Measurements from ENCODE around the gene BEGAIN. TPM values are rescaled to one million over a fixed set of nuclear protein-coding genes. Genes with fewer than 3 reads are reported as not detected.
"Not testable (repeated sequence)": the region's sequence is repeated elsewhere in the genome, so short reads cannot be mapped to it uniquely, and the experiment has no call there.

Gene BEGAIN
- polyA plus RNA-seq, 1 experiment: 0.16 TPM

GRCh38 chr14:100523843-100524169 lies 63.4 kb downstream of the BEGAIN start:
- ChIA-PET POLR2A (no interaction called here), CTCF (no interaction called here)
- Histone ChIP-seq H3K27ac (ENCODE audit: low read depth, low read length) (no peak overlapping the region), H3K27me3 (ENCODE audit: control insufficient read depth, insufficient read depth, low read length) (no peaks in the 10 kb centered on the region), H3K9me3 (ENCODE audit: control insufficient read depth, insufficient read depth, low read length) (no peaks in the 10 kb centered on the region), H3K4me3 (ENCODE audit: low read depth, low read length) (no peak overlapping the region)
- no peak for DNase-seq (ENCODE audit: low read depth, low spot score)
- no peak for TF ChIP-seq CTCF (IDR thresholded peaks at IDR 0.05; ENCODE audit: low read depth, low read length)

DNA sequence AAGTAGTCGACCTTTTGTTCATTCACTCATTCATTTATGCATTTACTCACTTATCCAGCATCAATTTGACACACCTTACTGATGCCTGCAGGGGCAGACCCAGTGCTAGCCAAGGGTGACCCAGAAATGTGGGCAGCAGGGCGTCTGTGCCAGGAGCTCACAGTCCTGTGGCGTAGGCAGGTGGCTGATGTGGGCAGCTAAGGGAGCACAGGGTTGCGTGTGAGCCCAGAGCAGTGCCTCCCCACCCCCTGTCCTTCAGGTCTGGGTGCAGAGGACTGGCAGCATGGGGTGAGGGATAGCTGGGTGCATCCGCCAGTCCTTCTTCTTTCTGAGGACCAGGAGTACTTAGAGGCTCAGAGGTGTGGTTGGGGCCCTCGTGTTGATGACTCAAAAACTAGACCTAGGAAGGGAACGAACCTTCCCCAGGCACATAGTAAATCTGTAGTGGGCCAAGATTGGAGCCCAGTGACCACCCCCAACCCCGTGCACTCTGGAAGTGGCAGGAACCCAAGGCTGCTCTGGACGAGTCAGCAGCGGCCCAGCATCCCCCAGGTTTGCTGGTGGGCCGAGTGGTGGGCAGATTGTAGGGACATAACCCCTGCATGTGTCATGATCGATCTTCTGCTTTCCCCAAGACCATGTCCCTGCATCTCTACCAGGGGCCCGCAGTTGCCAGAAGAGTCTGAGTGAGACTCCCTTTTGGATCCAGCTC lies 63.9 kb downstream of the BEGAIN start:
- ChIA-PET CTCF (interaction anchor here (1.6 kb wide), 1 partner anchor 130 kb away, joined by 3 read pairs; no protein-coding TSS in a partner anchor), POLR2A (no interaction called here)
- H3K27me3 ChIP-seq (ENCODE audit: control insufficient read depth, insufficient read depth, low read length): no peaks in the 10 kb centered on the region
- no peak overlapping the region for H3K27ac ChIP-seq (ENCODE audit: low read depth, low read length)
- H3K4me3 ChIP-seq (ENCODE audit: low read depth, low read length): no peak overlapping the region
- no peak for TF ChIP-seq CTCF (IDR thresholded peaks at IDR 0.05; ENCODE audit: low read depth, low read length)
- DNase-seq (ENCODE audit: low read depth, low spot score): no peak
- H3K9me3 ChIP-seq (ENCODE audit: control insufficient read depth, insufficient read depth, low read length): no peaks in the 10 kb centered on the region

- TF ChIP-seq CTCF (IDR thresholded peaks at IDR 0.05; ENCODE audit: low read depth, low read length): no peak
- DNase-seq (ENCODE audit: low read depth, low spot score): no peak
- Histone ChIP-seq H3K9me3 (ENCODE audit: control insufficient read depth, insufficient read depth, low read length) (no peaks in the 10 kb centered on the region), H3K27me3 (ENCODE audit: control insufficient read depth, insufficient read depth, low read length) (no peaks in the 10 kb centered on the region), H3K27ac (ENCODE audit: low read depth, low read length) (no peak overlapping the region), H3K4me3 (ENCODE audit: low read depth, low read length) (no peak overlapping the region)
- POLR2A ChIA-PET: no interaction called here
- CTCF ChIA-PET: interaction anchor here (1.6 kb wide), 1 partner anchor 130 kb away, joined by 3 read pairs; no protein-coding TSS in a partner anchor
Measured at GRCh38 chr14:100522616-100523099, 64.6 kb downstream of the BEGAIN start.

DNA sequence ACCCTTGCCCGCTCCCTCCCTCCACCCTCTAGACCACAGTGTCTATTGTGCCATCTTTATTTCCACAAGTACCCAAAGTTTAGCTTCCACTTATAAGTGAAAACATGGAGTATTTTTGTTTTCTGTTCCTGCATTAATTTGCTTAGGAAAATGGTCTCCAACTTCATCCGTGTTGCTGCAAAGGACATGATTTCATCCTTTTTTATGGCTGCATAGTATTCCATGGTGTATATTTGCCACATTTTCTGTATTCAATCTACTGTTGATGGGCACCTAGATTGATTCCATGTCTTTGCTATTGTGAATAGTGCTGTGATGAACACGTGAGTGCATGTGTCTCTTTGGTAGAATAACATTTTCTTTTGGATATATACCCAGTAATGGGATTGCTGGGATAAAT lies 81.2 kb downstream of the BEGAIN start:
- H3K27ac ChIP-seq (ENCODE audit: low read depth, low read length); CTCF ChIA-PET; POLR2A ChIA-PET; H3K27me3 ChIP-seq (ENCODE audit: control insufficient read depth, insufficient read depth, low read length); H3K4me3 ChIP-seq (ENCODE audit: low read depth, low read length); H3K9me3 ChIP-seq (ENCODE audit: control insufficient read depth, insufficient read depth, low read length); DNase-seq (ENCODE audit: low read depth, low spot score): not testable (repeated sequence)

GRCh38 chr14:100504372-100505078 lies 82.7 kb downstream of the BEGAIN start:
- Histone ChIP-seq H3K4me3 (ENCODE audit: low read depth, low read length) (no peak overlapping the region), H3K27me3 (ENCODE audit: control insufficient read depth, insufficient read depth, low read length) (no peaks in the 10 kb centered on the region), H3K27ac (ENCODE audit: low read depth, low read length) (no peak overlapping the region), H3K9me3 (ENCODE audit: control insufficient read depth, insufficient read depth, low read length) (no peaks in the 10 kb centered on the region; the same call in none of the 2 replicates)
- ChIA-PET POLR2A (no interaction called here), CTCF (no interaction called here)
- DNase-seq (ENCODE audit: low read depth, low spot score): no peak
- TF ChIP-seq CTCF (IDR thresholded peaks at IDR 0.05; ENCODE audit: low read depth, low read length): no peak
